Smooth muscle cell (in vitro differentiated cells): ENCODE data around the gene ATXN10. TPM values are rescaled to one million over a fixed set of nuclear protein-coding genes. Genes with fewer than 3 reads are reported as not detected.
A peak's percentile ranks its signal among the peaks of the same experiment; 100 is the strongest.

ENCODE experiments used
- DNase-seq: peaks from one replicate; lab custom pipeline; 2025; ENCODE audit not compliant: unreplicated experiment; lab: John Stamatoyannopoulos, UW
- H2AFZ ChIP-seq: fragments of 200-600 bp; sonication (generic); 2 replicates; pipeline ENCODE4 v1.6.0; 2016; ENCODE audit warnings: antibody characterized with exemption, low read depth, mild to moderate bottlenecking
- H3F3A ChIP-seq: fragments of 200-600 bp; sonication (generic); 2 replicates; pipeline ENCODE4 v1.6.0; 2017; ENCODE audit warnings: antibody characterized with exemption, low read depth
- H3K27ac ChIP-seq: fragments of 200-600 bp; sonication (generic); 2 replicates; pipeline ENCODE4 v1.5.1; 2016; ENCODE audit warnings: low read depth, mild to moderate bottlenecking
- H3K27me3 ChIP-seq: fragments of 200-600 bp; sonication (generic); 2 replicates; pipeline ENCODE4 v1.6.1; 2016; ENCODE audit warnings: low read depth, mild to moderate bottlenecking
- H3K36me3 ChIP-seq: fragments of 200-600 bp; sonication (generic); 2 replicates; pipeline ENCODE4 v1.5.1; 2016; ENCODE audit warnings: low read depth
- H3K4me1 ChIP-seq: fragments of 200-600 bp; sonication (generic); 2 replicates; pipeline ENCODE4 v1.5.1; 2016; ENCODE audit warnings: low read depth
- H3K4me2 ChIP-seq: fragments of 200-600 bp; sonication (generic); 2 replicates; pipeline ENCODE4 v1.6.0; 2016; ENCODE audit warnings: mild to moderate bottlenecking
- H3K4me3 ChIP-seq: fragments of 200-600 bp; sonication (generic); 2 replicates; pipeline ENCODE4 v1.5.1; 2016; ENCODE audit warnings: mild to moderate bottlenecking
- H3K79me2 ChIP-seq: fragments of 200-600 bp; sonication (generic); 2 replicates; pipeline ENCODE4 v1.6.0; 2016; ENCODE audit warnings: low read depth, mild to moderate bottlenecking
- H3K9ac ChIP-seq: fragments of 200-600 bp; sonication (generic); 2 replicates; pipeline ENCODE4 v1.6.0; 2016; ENCODE audit warnings: low read depth
- H3K9me3 ChIP-seq: fragments of 200-600 bp; sonication (generic); replicated peaks from 2 replicates; pipeline ENCODE4 v1.5.1; 2016; ENCODE audit warnings: low read depth
- H4K20me1 ChIP-seq: fragments of 200-600 bp; sonication (generic); 2 replicates; pipeline ENCODE4 v1.6.0; 2016; ENCODE audit warnings: low read depth
- CTCF ChIP-seq: fragments of 200-600 bp; sonication (generic); IDR thresholded peaks from 2 replicates; pipeline ENCODE4 v1.5.1; 2017; ENCODE audit warnings: borderline replicate concordance, mild to moderate bottlenecking, antibody characterized with exemption; ENCODE audit not compliant: insufficient read depth, poor library complexity, severe bottlenecking
- WGBS: methylation state at CpG from one replicate; pipeline ENCODE4 v1.1.7; 2016; ENCODE audit warnings: low lambda C conversion rate; 5-methylcytosine and 5-hydroxymethylcytosine counted together
- polyA plus RNA-seq: library from polyadenylated mRNA; unstranded; fragments of >200 nt; fragmentation: Nextera tagmentation; extraction: Ambion mirVana; gene quantifications from 2 replicates; pipeline ENCODE4 v1.2.1, GENCODE V29; 2016
- total RNA-seq: library from RNA; depleted of rRNA; stranded (reverse); fragments of >200 nt; gene quantifications from 2 replicates; pipeline ENCODE4 v1.2.3, GENCODE V29; 2014

ATXN10 gene
- total and polyA plus RNA-seq, 2 experiments from 2014 or later: 117 to 131 TPM

- TF ChIP-seq CTCF: no peak
- peaks cover 89% of the 10 kb centered on the region for H3K79me2 ChIP-seq
- H3K27me3 ChIP-seq: no peaks in the 10 kb centered on the region
- no peak for DNase-seq
- H2AFZ ChIP-seq: no peak overlapping the region
- no peak overlapping the region for H3K27ac ChIP-seq
- H3K9me3 ChIP-seq: no peaks in the 10 kb centered on the region
- no peaks in the 10 kb centered on the region for H3F3A ChIP-seq
- no peak overlapping the region for H3K4me3 ChIP-seq
- 97% methylated on average over 4 of the region's 4 CpGs for WGBS
- no peaks in the 10 kb centered on the region for H3K36me3 ChIP-seq
- H3K4me1 ChIP-seq: peaks cover 15% of the 10 kb centered on the region
- peaks cover 88% of the 10 kb centered on the region for H4K20me1 ChIP-seq
- no peak overlapping the region for H3K4me2 ChIP-seq
- no peak overlapping the region for H3K9ac ChIP-seq
Measured at GRCh38 chr22:45676024-45676423, 4.4 kb downstream of the ATXN10 start.

- Histone ChIP-seq H2AFZ (no peak overlapping the region), H3K4me2 (no peak overlapping the region), H3K79me2 (peaks cover 100% of the 10 kb centered on the region), H4K20me1 (peaks cover 99% of the 10 kb centered on the region), H3K4me3 (no peak overlapping the region), H3K36me3 (no peaks in the 10 kb centered on the region), H3K27ac (no peak overlapping the region), H3K27me3 (no peaks in the 10 kb centered on the region), H3K4me1 (peaks cover 19% of the 10 kb centered on the region), H3K9ac (no peak overlapping the region), H3F3A (no peaks in the 10 kb centered on the region), H3K9me3 (no peaks in the 10 kb centered on the region)
- WGBS: 88% methylated on average over 1 of the region's 1 CpG
- no peak for TF ChIP-seq CTCF
- no peak for DNase-seq
Measured at GRCh38 chr22:45677063-45677462, 5.4 kb downstream of the ATXN10 start.

DNA sequence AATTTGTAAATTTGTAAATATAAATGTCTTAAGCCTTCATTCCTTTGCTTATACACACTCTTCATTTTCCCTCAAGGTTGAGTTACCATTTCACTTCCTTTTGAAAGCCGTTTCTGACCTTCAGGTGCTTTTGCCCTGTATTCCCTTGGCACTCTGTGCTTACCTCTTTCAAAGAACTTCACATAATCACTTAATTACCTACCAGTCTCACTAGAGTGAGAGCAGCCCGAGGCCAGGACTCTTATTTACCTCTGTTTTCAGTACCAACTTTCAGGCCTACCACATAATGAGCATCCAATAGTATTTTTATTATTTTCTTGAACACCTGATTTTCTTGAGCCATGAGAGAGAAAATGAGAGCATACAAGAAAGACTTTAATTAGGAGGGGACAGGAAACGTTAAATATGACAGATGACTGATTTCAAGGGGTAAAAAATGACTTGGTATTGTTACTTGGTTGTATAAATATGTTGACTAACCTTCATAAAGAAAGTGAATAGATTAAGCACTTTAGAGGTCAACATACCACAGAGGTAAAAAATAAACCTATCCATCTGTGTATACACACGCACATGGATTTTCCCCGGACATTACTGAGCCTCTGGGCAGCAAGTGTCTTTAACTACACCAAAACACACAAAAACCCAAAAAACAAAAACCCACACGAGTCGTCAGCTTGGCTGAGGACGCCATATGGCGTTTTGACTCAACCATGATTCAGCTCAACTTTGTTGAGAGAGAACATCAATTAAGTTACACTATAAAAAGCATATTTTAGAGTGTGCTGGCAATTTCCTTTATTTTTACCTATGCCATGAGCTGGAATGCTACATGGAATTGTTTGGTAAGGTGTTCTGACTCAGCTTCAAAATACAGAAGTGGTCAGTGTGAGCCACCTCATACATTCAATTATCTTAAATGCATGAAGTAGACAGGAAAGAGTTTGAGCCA, 7.6 kb downstream of the ATXN10 start:
- Histone ChIP-seq H3K4me1 (peaks cover 7% of the 10 kb centered on the region), H3K9me3 (no peaks in the 10 kb centered on the region), H3K36me3 (no peaks in the 10 kb centered on the region), H3K4me2 (no peak overlapping the region), H3K79me2 (peaks cover 100% of the 10 kb centered on the region), H3K27ac (peak overlapping the region; percentile 15), H2AFZ (no peak overlapping the region), H3K9ac (no peak overlapping the region), H3K4me3 (no peak overlapping the region), H3K27me3 (no peaks in the 10 kb centered on the region), H4K20me1 (peaks cover 100% of the 10 kb centered on the region), H3F3A (no peaks in the 10 kb centered on the region)
- no peak for DNase-seq
- TF ChIP-seq CTCF: no peak
- 86% methylated on average over 9 of the region's 9 CpGs for WGBS
